Prostate gland (tissue), 2 donors: Measurements from ENCODE around the gene CGB2. TPM values are rescaled to one million over a fixed set of nuclear protein-coding genes. Genes with fewer than 3 reads are reported as not detected.
"Not testable (repeated sequence)": the region's sequence is repeated elsewhere in the genome, so short reads cannot be mapped to it uniquely, and the experiment has no call there.

Source experiments
- DNase-seq: peaks from one replicate; pipeline ENCODE4 v3.0.0-alpha.2; 2019; ENCODE audit warnings: low spot score
- H3K27ac ChIP-seq, 2 donors: fragments of 200-600 bp; sonication (generic); 2 replicates each; pipeline ENCODE4 v1.5.1; 2017 to 2019
- H3K27me3 ChIP-seq: fragments of 200-600 bp; sonication (generic); replicated peaks from 2 replicates; pipeline ENCODE4 v1.5.1; 2019; ENCODE audit not compliant: insufficient read depth
- H3K36me3 ChIP-seq, 2 donors: fragments of 200-600 bp; sonication (generic); 1 replicate in 1 of 2; 2 replicates in 1 of 2; pipeline versions ENCODE4 v1.5.1 to v1.8.1; 2017 to 2019
- H3K4me1 ChIP-seq: fragments of 200-600 bp; sonication (generic); replicated peaks from 2 replicates; pipeline ENCODE4 v1.5.1; 2019
- H3K4me3 ChIP-seq, 2 donors: fragments of 200-600 bp; sonication (generic); 2 replicates each; pipeline ENCODE4 v1.5.1; 2017 to 2019
- H3K9me3 ChIP-seq: fragments of 200-600 bp; sonication (generic); 2 replicates; pipeline ENCODE4 v1.5.1; 2017
- POLR2A ChIP-seq: fragments of 450-650 bp; IDR thresholded peaks from one replicate; pipeline ENCODE4 v1.6.1; 2016; ENCODE audit warnings: antibody characterized with exemption, mild to moderate bottlenecking
- POLR2AphosphoS5 ChIP-seq: sonication (generic); formaldehyde crosslinking; IDR thresholded peaks from one replicate; pipeline ENCODE4 v1.6.1; 2017; ENCODE audit warnings: antibody characterized with exemption
- WGBS: methylation state at CpG from one replicate; pipeline ENCODE4 v1.1.5; 2018; 5-methylcytosine and 5-hydroxymethylcytosine counted together
- intact Hi-C: fragments of 100-400 bp; cut with DNase I; formaldehyde crosslinking; loops from one replicate; pipeline ENCODE4 v1.14.2; 2022
- total RNA-seq, 2 donors: library from RNA; depleted of rRNA; stranded (reverse); fragments of >200 nt; gene quantifications; one replicate each; pipeline ENCODE4 v1.1.0, GENCODE V29; 2016
- TF ChIP-seq, protein P1 (sequence below), 4 experiments: fragments of 200-600 bp in 2 of 4; fragments of 450-650 bp in 2 of 4; sonication (generic) in 2 of 4; IDR thresholded peaks; 1 replicate in 3 of 4; 2 replicates in 1 of 4; pipeline ENCODE4 v1.5.1; 2016 to 2019; ENCODE audit warnings: antibody characterized with exemption in 4 of 4, mild to moderate bottlenecking in 2 of 4, moderate library complexity in 2 of 4

Gene CGB2
- total RNA-seq, 2 donors from 2014 or later = not detected

DNA sequence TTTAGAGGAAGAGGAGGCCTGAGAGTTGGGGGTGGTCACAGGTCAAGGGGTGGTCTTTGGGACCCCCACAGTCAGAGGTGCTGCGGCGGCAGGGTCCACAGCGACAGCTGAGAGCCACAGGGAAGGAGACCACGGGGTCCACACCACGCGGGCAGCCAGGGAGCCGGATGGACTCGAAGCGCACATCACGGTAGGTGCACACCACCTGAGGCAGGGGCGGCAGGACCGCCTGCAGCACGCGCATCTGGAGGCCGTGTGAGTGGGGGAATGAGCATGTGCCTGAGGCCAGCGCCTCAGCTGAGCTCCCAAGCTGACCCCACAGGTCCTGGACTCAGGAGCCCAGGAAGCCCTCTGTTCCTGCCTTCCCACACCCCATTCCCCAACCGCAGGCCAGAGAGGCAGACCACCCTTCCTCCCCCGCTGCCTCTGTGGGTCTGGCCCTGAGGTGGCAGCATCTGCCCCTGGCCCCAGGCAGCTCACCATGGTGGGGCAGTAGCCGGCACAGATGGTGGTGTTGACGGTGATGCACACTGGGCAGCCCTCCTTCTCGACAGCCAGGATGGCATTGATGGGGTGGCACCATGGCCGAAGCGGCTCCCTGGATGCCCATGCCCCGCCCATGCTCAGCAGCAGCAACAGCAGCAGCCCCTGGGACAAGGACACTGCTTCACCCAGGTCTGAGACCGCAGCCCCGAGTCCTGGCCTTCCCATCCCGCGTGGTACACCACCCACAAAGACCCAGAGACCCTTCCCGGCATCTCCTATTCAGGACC lies 15.4 kb upstream of the CGB2 start:
- no peak for DNase-seq
- no peaks in the 10 kb centered on the region for H3K4me1 ChIP-seq
- H3K27me3 ChIP-seq = no peaks in the 10 kb centered on the region
- intact Hi-C loops = no loop called here
- H3K4me3 ChIP-seq = no peak overlapping the region
- H3K27ac ChIP-seq = no peak overlapping the region
- TF ChIP-seq POLR2A (no peak), POLR2AphosphoS5 (no peak)
- TF ChIP-seq, protein P1, sequence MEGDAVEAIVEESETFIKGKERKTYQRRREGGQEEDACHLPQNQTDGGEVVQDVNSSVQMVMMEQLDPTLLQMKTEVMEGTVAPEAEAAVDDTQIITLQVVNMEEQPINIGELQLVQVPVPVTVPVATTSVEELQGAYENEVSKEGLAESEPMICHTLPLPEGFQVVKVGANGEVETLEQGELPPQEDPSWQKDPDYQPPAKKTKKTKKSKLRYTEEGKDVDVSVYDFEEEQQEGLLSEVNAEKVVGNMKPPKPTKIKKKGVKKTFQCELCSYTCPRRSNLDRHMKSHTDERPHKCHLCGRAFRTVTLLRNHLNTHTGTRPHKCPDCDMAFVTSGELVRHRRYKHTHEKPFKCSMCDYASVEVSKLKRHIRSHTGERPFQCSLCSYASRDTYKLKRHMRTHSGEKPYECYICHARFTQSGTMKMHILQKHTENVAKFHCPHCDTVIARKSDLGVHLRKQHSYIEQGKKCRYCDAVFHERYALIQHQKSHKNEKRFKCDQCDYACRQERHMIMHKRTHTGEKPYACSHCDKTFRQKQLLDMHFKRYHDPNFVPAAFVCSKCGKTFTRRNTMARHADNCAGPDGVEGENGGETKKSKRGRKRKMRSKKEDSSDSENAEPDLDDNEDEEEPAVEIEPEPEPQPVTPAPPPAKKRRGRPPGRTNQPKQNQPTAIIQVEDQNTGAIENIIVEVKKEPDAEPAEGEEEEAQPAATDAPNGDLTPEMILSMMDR (IDR thresholded peaks at IDR 0.05) = no peak
- no peaks in the 10 kb centered on the region for H3K9me3 ChIP-seq
- WGBS = 81% methylated on average over 22 of the region's 29 CpGs
- H3K36me3 ChIP-seq = no peaks in the 10 kb centered on the region

- no peaks in the 10 kb centered on the region for H3K36me3 ChIP-seq
- peak within 1 kb of the TSS; percentile 16 to 35 for H3K4me3 ChIP-seq
- intact Hi-C loops = no loop called here
- no peaks in the 10 kb centered on the region for H3K4me1 ChIP-seq
- DNase-seq = no peak
- no peaks in the 10 kb centered on the region for H3K27me3 ChIP-seq
- 71% methylated on average over 15 of the region's 17 CpGs for WGBS
- H3K27ac ChIP-seq = no peak within 1 kb of the TSS
- no peaks in the 10 kb centered on the region for H3K9me3 ChIP-seq
- TF ChIP-seq, protein P1 (IDR thresholded peaks at IDR 0.05) = no peak
- TF ChIP-seq POLR2A (no peak), POLR2AphosphoS5 (no peak)
Observed at GRCh38 chr19:49017041-49017665, 14.5 kb upstream of the CGB2 start, which contains the start of gene LHB. LHB (minus strand) TSS chr19:49017091; CDS start chr19:49017081, 10 bp downstream.

DNA sequence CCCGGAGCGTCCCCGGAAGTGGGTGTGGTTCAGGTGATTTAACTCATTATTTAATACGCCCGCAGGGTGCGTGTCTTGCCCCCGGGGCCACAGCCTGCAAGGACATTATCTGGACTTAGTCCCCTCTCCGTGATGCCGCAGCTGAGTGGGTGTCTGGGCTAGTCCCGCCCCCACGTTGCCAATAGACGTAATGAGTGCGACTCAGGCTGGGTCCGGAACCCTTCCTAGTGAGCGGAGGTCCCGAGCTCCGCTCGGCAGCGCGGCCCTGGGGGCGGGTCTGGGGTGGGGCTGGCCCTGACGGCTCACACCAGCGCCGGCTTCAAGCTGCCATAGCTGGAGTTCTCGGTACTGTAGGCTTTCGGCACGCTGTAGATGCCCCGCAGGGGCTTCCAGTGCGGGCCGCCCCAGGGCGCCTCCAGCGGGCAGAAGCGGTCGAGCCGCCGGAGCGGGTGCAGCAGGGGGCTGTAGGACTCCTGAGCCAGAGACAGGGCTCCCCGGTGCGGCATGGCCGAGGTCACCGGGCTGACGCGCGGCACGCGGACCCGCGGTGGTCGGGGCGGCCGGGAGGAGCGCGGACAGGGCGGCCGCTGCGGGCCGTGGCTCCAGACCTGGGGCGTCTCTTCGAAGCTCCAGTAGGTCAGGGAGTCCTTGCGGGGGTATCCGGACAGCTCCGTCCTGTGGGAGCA lies 13.9 kb upstream of the CGB2 start:
- intact Hi-C loops = no loop called here
- no peak overlapping the region for H3K27ac ChIP-seq
- under 1% methylated on average over 56 of the region's 62 CpGs for WGBS
- H3K36me3 ChIP-seq = no peaks in the 10 kb centered on the region
- no peaks in the 10 kb centered on the region for H3K4me1 ChIP-seq
- DNase-seq = no peak
- H3K4me3 ChIP-seq = peak overlapping the region; percentile 16 to 35
- H3K27me3 ChIP-seq = no peaks in the 10 kb centered on the region
- no peak for TF ChIP-seq POLR2A
- no peak for TF ChIP-seq POLR2AphosphoS5
- TF ChIP-seq, protein P1 (IDR thresholded peaks at IDR 0.05) = peak in 2 of 4 experiments; percentile 26 to 45
- no peaks in the 10 kb centered on the region for H3K9me3 ChIP-seq

DNA sequence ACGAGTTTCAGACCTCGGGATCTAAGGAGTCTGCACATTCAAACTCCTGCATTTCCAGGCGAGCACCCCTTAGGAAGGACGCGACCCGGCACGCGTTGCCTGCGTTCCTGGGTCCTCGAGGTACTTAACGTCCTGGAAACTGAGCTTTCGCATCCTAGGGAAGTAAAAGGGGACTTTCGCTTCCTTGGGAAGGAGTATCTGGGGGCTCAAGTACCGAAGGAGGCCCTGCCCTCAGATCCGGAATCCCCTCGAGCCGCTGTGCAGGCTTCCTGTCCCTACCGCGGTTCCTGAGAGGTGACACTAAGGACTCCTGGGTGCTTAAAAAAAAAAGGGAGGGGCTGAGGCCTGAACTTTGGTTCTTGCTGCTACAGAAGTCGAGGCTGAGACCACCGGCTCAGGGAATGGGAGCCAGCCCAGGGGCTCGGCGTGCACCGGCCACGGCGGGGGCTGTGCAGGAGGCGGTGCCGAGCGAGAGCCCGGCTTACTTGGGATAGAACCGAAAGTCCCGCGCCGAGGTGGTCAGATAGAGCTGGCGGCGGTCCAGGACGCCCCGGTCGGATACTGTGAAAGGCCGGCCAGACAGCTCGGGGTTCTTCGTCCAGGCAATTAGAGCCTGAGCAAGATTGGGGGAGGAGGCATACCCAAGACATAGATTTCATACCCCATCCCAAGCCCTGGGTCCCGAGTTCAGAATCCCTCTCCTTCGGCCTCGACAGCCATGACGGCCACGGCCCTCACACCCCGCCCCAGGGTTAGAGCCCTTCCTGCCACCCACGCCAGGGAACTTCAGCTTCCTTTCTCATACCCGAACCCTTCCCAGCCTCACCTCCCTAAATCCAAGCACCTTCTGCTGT lies 13.1 kb upstream of the CGB2 start:
- H3K4me1 ChIP-seq, intact Hi-C loops, H3K9me3 ChIP-seq, H3K27me3 ChIP-seq, H3K27ac ChIP-seq, H3K36me3 ChIP-seq, DNase-seq: not testable (repeated sequence)
- 5% methylated on average over 50 of the region's 50 CpGs for WGBS
- peak overlapping the region; percentile 16 to 35 for H3K4me3 ChIP-seq
